PFSK-1 (cell line): Measurements from ENCODE around the gene SHFL.

ENCODE experiments used
- FOXP2 ChIP-seq: optimal IDR thresholded peaks from 2 replicates; pipeline ENCODE3; 2011; ENCODE audit warnings: borderline replicate concordance, control low read depth, inconsistent platforms; ENCODE audit not compliant: insufficient read depth; ENCODE audit errors: extremely low read length, extremely low read depth
- POLR2AphosphoS5 ChIP-seq: IDR thresholded peaks from 2 replicates; pipeline ENCODE4 v1.6.1; 2012; ENCODE audit warnings: low read depth, mild to moderate bottlenecking, control low read depth, low read length, moderate library complexity
- REST ChIP-seq, 2 experiments: IDR thresholded peaks; 2 replicates each; pipeline versions ENCODE4 v1.6.1 to v1.8.0; 2011 to 2012; ENCODE audit warnings: low read depth in 2 of 2, low read length in 2 of 2, control low read depth in 1 of 2, inconsistent platforms in 1 of 2, mild to moderate bottlenecking in 1 of 2, moderate library complexity in 1 of 2; ENCODE audit not compliant: insufficient read depth in 1 of 2
- SIN3A ChIP-seq: IDR thresholded peaks from 2 replicates; pipeline ENCODE4 v1.6.1; 2012; ENCODE audit warnings: mild to moderate bottlenecking, low read length, moderate library complexity, borderline replicate concordance; ENCODE audit not compliant: insufficient read depth
- TAF1 ChIP-seq: IDR thresholded peaks from 2 replicates; pipeline ENCODE4 v1.6.1; 2012; ENCODE audit warnings: low read length, control low read depth, borderline replicate concordance; ENCODE audit not compliant: insufficient read depth

SHFL gene

GRCh38 chr19:10044390-10044789 is 41.7 kb upstream of the SHFL start:
- no peak for TF ChIP-seq POLR2AphosphoS5
- no peak for TF ChIP-seq REST (IDR thresholded peaks at IDR 0.05; ENCODE audit: insufficient read depth in 1 of 2, low read depth in 2 of 2, low read length in 2 of 2)
- no peak for TF ChIP-seq FOXP2
- no peak for TF ChIP-seq TAF1

GRCh38 chr19:10045371-10045770 is 40.7 kb upstream of the SHFL start:
- no peak for TF ChIP-seq SIN3A
- TF ChIP-seq REST (IDR thresholded peaks at IDR 0.05; ENCODE audit: insufficient read depth in 1 of 2, low read depth in 2 of 2, low read length in 2 of 2), result no peak
- TF ChIP-seq POLR2AphosphoS5, result no peak
- no peak for TF ChIP-seq FOXP2
- TF ChIP-seq TAF1, result no peak

GRCh38 chr19:10049626-10050025 is 36.5 kb upstream of the SHFL start:
- TF ChIP-seq POLR2AphosphoS5, result no peak
- no peak for TF ChIP-seq REST (IDR thresholded peaks at IDR 0.05; ENCODE audit: insufficient read depth in 1 of 2, low read depth in 2 of 2, low read length in 2 of 2)
- TF ChIP-seq FOXP2, result no peak
- no peak for TF ChIP-seq TAF1
- TF ChIP-seq SIN3A, result no peak

- TF ChIP-seq SIN3A (no peak), TAF1 (no peak), POLR2AphosphoS5 (no peak), FOXP2 (no peak)
Measured at GRCh38 chr19:10052602-10053360, 33.3 kb upstream of the SHFL start.

- peak; percentile 88 to 97 for TF ChIP-seq REST (IDR thresholded peaks at IDR 0.05; ENCODE audit: insufficient read depth in 1 of 2, low read depth in 2 of 2, low read length in 2 of 2)
- peak; percentile 41; the same call in 1 of the 2 replicates for TF ChIP-seq SIN3A
- TF ChIP-seq FOXP2, result no peak
Measured at GRCh38 chr19:10061717-10062310, 24.3 kb upstream of the SHFL start.
